Stimulated activated CD8-positive, alpha-beta memory T cell treated with anti-CD3 and anti-CD28 coated beads, Interleukin-12 subunit alpha, Interleukin-12 subunit beta, amount 100 ng/mL, for 24 hours (primary cell): ENCODE results near the gene SCN8A.
A peak's percentile ranks its signal among the peaks of the same experiment; 100 is the strongest.
"Not testable (repeated sequence)": the region's sequence is repeated elsewhere in the genome, so short reads cannot be mapped to it uniquely, and the experiment has no call there.

Source experiments
- DNase-seq: peaks from one replicate; pipeline ENCODE4 v3.0.0-alpha.2; 2020; ENCODE audit errors: extremely low read depth

SCN8A gene

GRCh38 chr12:51815571-51815970 lies 224.5 kb downstream of the SCN8A start:
- DNase-seq = no peak

DNA sequence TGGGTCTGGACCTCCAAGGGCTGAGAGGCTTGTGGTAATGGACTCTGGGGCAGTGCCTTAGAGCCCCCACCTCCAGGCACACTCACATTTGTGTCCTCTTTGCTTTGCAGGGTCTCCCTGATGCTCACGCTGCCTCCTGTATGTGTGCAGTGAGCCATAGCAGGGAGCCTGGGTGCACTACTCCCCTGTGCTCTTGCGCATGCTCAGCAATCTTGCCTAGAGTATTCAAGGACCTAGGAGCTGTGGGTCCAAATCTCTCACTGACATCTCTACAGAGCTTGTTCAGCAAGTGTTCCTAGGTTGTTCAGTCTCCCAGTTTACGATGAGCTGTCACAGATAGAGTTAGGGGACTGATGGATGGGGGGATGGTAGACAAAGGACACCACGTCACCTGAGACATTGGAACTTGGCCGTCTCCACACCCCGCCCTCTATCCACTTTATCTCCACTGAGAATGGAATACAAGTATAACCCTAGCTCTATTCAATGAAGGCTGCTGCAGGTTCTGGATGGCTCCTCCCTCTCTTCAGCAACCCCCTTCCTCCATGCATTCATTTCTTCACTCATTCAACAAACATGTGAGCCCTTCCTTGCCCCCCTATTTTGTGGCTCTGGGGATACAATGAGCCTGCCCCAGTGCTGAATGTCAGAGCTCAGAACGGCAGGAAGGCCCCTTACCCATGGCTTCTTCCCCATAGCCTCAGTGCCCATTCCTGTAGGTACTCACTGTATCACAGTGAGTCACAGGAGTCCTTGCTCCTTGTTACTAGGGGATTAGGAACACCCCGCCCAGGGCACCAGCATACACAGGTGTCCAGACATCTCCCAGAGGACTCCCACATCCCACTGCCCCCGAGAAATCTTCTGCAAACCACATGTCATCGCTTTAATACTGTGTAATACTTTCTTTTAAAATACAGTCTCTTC lies 226.3 kb downstream of the SCN8A start:
- DNase-seq = no peak

DNA sequence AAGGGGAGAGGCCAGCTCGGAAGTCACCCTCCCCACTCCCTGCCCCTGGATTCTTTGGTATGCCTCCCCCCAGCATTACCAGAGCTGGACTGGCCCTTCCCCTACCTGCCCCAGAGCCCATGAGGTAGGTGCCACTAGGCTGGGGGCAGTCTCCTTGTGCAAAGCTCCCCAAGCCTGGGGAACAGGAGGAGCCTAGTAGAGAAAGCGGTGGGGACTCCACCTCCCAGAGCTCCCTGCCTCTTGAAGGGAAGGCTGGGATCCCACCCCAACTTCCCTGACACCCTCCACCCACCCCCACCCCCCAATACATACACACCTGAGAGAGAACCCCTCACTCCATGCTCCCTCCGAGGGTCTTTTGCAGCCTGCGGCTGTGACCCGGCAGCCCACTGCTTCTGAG lies 227.1 kb downstream of the SCN8A start:
- DNase-seq = no peak

DNA sequence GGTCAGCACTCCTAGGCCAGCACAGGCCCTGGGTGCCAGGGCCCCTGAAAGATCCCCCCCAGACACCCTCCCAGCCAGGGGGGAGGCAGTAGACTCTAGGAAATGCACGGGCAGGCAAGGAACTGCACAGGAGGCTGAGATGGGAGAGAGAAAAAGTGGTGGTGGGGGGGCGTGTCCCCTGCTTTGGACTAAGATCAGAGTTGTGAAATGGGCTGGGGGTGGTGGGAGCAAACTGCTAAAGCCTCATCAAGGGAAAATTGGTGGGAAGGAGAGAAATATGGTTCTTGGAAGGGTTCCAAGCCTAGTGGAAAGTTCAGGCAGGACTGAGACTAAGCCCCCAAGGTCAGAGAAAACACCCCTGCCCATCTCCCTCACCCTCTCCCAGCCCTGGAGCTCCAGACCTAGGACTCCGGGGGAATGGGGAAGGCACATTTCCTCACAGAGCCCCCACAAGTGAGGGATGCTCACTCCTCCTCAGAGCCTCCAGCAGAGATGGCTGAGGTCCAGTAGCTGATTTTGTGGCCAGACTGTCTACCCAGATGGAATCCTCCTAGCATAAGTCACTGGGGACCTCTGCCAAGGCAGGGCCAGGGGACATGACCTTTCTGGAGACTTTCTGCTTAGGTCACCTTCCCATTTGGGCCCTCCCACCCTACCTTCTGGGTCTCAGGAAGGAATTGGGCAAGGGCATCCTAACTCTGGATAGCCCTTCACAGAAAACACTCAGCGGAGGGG lies 227.7 kb downstream of the SCN8A start:
- DNase-seq = no peak

DNA sequence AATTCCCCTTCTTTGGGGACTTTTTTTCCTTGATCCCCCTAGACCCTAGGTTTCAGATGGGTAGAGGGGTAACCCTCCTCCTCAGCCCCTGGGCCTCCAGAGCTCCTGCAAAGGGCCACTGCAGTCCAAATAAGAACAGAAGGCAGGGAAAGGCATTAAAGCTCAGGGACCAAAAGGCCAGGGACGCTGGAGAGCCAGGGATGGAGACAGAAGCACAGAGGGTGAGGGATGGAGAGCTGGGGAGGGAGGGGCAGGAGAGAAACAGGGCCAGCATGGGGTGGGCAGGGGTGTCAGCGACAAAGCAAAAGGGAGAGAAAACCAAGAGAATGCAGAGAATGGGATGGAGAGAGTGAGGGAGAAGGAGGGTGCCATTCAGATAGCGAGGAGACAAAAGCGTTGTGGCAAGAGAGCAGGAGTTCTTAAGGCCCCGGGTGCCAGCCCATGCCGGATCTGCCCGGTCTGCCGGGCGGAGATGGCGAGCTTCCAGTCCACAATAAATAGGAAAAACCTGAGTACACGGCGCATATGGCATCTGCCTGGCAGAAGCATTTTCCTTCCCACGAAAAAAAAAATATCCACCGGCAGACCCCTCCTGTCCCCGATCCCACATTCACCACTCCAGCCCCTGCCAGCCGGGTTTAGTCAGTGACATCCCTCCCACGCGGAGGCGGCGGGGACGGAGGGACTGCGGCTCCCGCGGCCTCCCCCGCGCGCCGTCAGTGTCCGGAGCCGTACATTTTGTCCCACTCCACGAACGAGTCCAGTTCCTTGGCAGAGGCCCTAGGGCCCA lies 228.9 kb downstream of the SCN8A start:
- DNase-seq = no peak

GRCh38 chr12:51820526-51821439 lies 229.8 kb downstream of the SCN8A start:
- DNase-seq = peak; percentile 64

DNA sequence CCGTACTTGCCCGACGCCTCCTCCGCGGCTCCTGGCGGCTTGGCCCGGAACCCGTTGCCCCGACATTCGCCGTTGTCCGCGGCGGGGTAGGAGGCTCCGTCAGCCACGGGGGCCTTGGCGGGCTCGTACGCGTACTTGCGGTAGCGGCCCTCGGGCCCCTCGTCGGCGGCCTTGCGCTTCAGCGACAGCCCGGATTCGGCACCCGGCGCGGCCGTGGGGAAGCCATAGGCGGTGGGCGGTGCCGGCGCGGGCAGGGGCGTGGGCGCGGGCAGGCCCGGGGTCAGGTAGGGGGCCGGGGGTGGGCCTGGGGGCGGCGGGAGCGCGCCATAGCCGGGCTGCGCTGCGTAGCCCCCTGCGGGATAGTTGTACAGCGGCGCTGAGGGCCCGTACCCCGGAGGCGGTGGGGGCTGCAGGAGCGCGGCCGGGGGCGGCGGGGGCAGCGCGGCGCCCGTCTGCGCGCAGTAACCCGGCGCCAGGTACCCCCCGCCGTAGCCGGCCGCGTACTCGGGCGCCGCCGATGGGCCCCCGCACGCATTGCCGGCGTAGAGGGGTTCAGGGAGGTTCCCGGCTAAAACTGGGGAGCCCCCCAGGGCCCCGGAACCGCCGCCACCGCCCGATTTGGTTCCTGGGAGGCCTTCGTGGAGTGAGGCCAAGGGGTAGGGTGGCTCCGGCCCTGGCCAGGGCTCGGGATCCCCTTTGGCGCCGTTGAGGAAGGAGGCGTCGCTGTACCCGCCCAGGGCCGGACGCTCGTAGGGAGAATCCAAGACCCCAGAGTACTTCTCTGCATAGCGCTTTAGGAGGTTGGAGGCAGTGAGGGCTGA lies 230.6 kb downstream of the SCN8A start:
- DNase-seq = no peak

DNA sequence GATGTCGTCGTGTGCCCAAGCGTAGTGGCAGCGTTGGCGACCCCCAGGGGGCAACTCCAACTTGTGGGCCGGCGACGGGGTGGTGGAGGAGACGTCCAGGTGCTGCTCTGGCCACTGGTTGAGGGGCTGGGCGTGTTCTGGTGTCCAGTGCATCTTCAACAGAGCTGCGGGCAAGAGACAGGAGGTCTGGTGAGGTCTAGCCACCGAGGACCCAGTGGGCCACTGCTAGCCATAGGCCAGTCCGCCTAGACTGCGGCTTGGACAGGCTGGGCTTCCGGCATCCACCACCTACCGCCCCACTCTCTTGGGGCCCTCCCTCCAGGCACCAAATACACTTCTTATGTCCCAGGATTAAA lies 231.2 kb downstream of the SCN8A start:
- DNase-seq = no peak

DNA sequence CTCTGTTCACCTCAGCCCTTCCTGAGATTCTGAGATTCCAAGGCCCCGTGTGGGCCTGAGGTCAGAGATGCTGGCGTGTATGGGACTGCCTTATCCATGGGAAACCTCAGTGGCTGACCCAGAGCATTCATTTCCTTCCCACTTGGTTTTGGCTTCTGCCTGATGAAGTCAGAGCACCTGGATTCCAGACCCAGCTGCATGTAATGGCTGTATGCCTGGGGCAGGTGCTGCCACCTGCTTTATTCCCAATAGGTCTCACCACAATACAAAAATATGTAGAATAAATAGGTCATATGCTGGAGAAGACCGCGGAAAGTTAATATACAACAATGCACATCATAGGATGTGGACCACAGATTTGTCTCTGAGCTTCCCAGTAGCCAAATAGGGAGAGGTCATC lies 231.9 kb downstream of the SCN8A start:
- DNase-seq = no peak

GRCh38 chr12:51823875-51824565 lies 233.0 kb downstream of the SCN8A start:
- DNase-seq = no peak

DNA sequence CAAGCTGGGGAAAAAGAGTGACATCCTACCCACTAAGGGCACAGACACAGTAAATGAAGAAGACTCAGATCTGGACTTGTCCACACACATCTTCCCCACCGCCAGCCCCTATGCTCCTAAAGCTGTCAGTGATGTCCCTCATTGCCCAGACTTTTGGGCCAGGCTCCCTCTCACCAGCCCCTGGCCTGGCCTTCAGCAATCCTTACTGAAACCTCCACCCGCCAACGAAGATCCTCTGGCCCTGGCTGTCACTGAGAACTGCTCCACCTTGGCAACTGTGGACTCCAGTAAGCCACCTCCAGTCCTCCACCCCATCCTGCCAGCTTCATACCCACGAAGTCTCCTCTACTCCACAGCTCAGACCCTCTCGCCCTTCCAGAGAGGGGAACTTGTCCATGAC lies 234.2 kb downstream of the SCN8A start:
- DNase-seq = no peak

DNA sequence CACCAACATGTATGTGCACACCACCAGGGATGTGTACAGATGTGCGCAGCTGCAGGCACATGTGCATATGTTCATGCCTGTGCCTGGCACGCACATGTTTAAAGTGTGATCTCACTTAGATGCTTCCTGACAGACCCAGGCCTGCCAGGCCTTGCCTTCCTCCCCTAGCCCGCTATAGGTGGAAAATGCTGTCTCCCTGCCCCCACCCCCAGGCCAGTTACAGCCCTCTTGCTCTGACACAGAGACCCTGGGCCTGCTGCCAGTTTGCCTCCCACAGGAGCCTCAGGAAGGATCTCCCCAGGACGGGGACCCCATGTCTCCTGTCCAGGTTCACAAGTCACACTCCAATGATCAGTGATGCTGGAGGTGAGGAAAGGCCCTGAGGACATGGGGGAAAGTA lies 235.8 kb downstream of the SCN8A start:
- no peak for DNase-seq

GRCh38 chr12:51827925-51828818 lies 237.1 kb downstream of the SCN8A start:
- DNase-seq = no peak

DNA sequence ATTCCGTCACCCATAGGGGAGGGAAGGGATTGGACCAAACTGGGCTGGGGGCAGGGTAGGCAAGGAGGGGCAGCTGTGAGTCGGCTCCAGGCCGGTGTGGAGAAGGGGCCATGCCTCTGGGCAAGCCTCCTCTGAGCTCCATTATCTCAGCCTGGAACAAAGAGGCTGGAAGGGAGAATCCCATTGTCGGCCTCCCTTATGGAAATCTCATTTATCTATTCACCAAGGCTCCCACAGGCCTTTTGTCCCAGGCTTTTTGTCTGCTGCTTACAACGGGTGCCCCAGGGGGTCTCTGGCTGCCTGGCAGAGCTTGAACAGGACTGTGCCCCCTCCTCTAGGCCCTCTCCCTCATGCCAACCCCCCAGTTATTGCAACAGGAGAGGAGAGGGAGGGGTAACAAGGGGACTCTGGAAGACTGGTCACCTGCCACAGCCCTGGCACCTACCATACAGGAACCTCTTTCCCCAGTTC lies 238.0 kb downstream of the SCN8A start:
- DNase-seq = no peak

GRCh38 chr12:51829641-51830040 lies 238.6 kb downstream of the SCN8A start:
- no peak for DNase-seq

DNA sequence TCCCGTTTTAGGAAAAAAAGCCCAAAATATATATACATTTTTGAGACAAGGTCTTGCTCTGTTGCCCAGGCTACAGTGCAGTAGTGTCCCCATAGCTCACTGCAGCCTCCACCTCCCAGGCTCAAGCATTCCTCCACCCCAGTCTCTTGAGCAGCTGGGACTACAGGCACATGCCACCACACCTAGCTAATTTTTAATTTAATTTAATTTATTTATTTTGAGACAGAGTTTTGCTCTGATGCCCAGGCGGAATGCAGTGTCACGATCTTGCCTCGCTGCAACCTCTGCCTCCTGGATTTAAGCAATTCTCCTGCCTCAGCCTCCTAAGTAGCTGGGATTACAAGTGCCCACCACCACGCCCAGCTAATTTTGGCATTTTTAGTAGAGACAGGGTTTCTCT lies 240.8 kb downstream of the SCN8A start:
- DNase-seq = not testable (repeated sequence)

- no peak for DNase-seq
These were observed 241.5 kb downstream of the SCN8A start for GRCh38 chr12:51832354-51833107.
